SK-MEL-5 (cell line): ENCODE measurements around the gene MYCBP2. TPM values are rescaled to one million over a fixed set of nuclear protein-coding genes. Genes with fewer than 3 reads are reported as not detected.

Experiments
- DNase-seq: peaks from one replicate; pipeline ENCODE4 v3.0.0-alpha.2; 2016; ENCODE audit warnings: low read depth, low spot score
- in situ Hi-C: cut with HindIII; loops from 2 replicates; pipeline ENCODE4 v1.10.0; 2016; ENCODE audit warnings: low sequenced_read_pairs, high pct_unique_total_duplicates, low pct_unique_long_range_greater_than_20kb
- total RNA-seq: library from RNA; depleted of rRNA; stranded (reverse); fragments of >200 nt; shearing (Covaris generic); gene quantifications from 2 replicates; pipeline ENCODE4 v1.2.3, GENCODE V29; 2014

The MYCBP2 gene
- total RNA-seq, 1 experiment from 2014 or later, result 62.3 TPM

GRCh38 chr13:77177646-77178045 is 149.2 kb downstream of the MYCBP2 start:
- no peak for DNase-seq
- in situ Hi-C loops, result no loop called here

GRCh38 chr13:77176350-77176749 is 150.5 kb downstream of the MYCBP2 start:
- in situ Hi-C loops, result no loop called here
- no peak for DNase-seq

GRCh38 chr13:77172650-77173049 is 154.2 kb downstream of the MYCBP2 start:
- in situ Hi-C loops, result no loop called here
- no peak for DNase-seq

- in situ Hi-C loops, result no loop called here
- DNase-seq, result no peak
These were observed 155.4 kb downstream of the MYCBP2 start for GRCh38 chr13:77171451-77171850.

- no peak for DNase-seq
- in situ Hi-C loops, result no loop called here
These were observed 158.7 kb downstream of the MYCBP2 start for GRCh38 chr13:77168237-77168636.

- in situ Hi-C loops, result no loop called here
These were observed 176.2 kb downstream of the MYCBP2 start for GRCh38 chr13:77150651-77151050.

GRCh38 chr13:77143431-77143830 is 183.5 kb downstream of the MYCBP2 start:
- in situ Hi-C loops, result no loop called here
- DNase-seq, result no peak

More at GRCh38 chr13:77150651-77151050, 176.2 kb downstream of the MYCBP2 start:
- no peak for DNase-seq

- in situ Hi-C loops, result no loop called here
- no peak for DNase-seq
These were observed 187.6 kb downstream of the MYCBP2 start for GRCh38 chr13:77139306-77139705.

- DNase-seq, result peak; percentile 68
- in situ Hi-C loops, result no loop called here
These were observed 188.1 kb downstream of the MYCBP2 start for GRCh38 chr13:77138813-77139212.

- no peak for DNase-seq
These were observed 189.9 kb downstream of the MYCBP2 start for GRCh38 chr13:77136902-77137420.

GRCh38 chr13:77124423-77124822 is 202.5 kb downstream of the MYCBP2 start:
- in situ Hi-C loops, result no loop called here
- no peak for DNase-seq

More at GRCh38 chr13:77136902-77137420, 189.9 kb downstream of the MYCBP2 start:
- in situ Hi-C loops, result no loop called here

- in situ Hi-C loops, result no loop called here
- DNase-seq, result no peak
These were observed 208.8 kb downstream of the MYCBP2 start for GRCh38 chr13:77118134-77118533.

- in situ Hi-C loops, result no loop called here
- no peak for DNase-seq
These were observed 212.6 kb downstream of the MYCBP2 start for GRCh38 chr13:77114271-77114670.

- in situ Hi-C loops, result no loop called here
- DNase-seq, result no peak
These were observed 213.4 kb downstream of the MYCBP2 start for GRCh38 chr13:77113496-77113895.

GRCh38 chr13:77105051-77105450 is 221.8 kb downstream of the MYCBP2 start:
- in situ Hi-C loops, result no loop called here
- no peak for DNase-seq

- no peak for DNase-seq
- in situ Hi-C loops, result no loop called here
These were observed 227.5 kb downstream of the MYCBP2 start for GRCh38 chr13:77099415-77099814.

- no peak for DNase-seq
- in situ Hi-C loops, result no loop called here
These were observed 231.6 kb downstream of the MYCBP2 start for GRCh38 chr13:77095288-77095687.

GRCh38 chr13:77094773-77095172 is 232.1 kb downstream of the MYCBP2 start:
- in situ Hi-C loops, result no loop called here
- no peak for DNase-seq

- no peak for DNase-seq
- in situ Hi-C loops, result no loop called here
These were observed 233.2 kb downstream of the MYCBP2 start for GRCh38 chr13:77093735-77094134.

- in situ Hi-C loops, result no loop called here
- DNase-seq, result no peak
These were observed 242.1 kb downstream of the MYCBP2 start for GRCh38 chr13:77084755-77085154.
